Adrenal gland (tissue), 5 donors: ENCODE results near the gene FAAP100.

Source experiments
- POLR2A ChIP-seq, 2 donors: fragments of 450-650 bp; IDR thresholded peaks; one replicate each; pipeline ENCODE4 v1.6.1; 2017; ENCODE audit warnings: antibody characterized with exemption in 2 of 2, mild to moderate bottlenecking in 2 of 2, moderate library complexity in 1 of 2
- TF ChIP-seq, protein P1 (sequence below), 6 experiments: fragments of 450-650 bp in 4 of 6; fragments of 200-600 bp in 2 of 6; sonication (generic) in 1 of 6; IDR thresholded peaks; 1 replicate in 5 of 6; 2 replicates in 1 of 6; pipeline versions ENCODE4 v1.5.1 to v1.8.0; 2016 to 2021; ENCODE audit warnings: antibody characterized with exemption in 6 of 6, mild to moderate bottlenecking in 2 of 6, moderate library complexity in 1 of 6
- donor health status: DM: no; HTN: no; CAD: no.

DNA sequence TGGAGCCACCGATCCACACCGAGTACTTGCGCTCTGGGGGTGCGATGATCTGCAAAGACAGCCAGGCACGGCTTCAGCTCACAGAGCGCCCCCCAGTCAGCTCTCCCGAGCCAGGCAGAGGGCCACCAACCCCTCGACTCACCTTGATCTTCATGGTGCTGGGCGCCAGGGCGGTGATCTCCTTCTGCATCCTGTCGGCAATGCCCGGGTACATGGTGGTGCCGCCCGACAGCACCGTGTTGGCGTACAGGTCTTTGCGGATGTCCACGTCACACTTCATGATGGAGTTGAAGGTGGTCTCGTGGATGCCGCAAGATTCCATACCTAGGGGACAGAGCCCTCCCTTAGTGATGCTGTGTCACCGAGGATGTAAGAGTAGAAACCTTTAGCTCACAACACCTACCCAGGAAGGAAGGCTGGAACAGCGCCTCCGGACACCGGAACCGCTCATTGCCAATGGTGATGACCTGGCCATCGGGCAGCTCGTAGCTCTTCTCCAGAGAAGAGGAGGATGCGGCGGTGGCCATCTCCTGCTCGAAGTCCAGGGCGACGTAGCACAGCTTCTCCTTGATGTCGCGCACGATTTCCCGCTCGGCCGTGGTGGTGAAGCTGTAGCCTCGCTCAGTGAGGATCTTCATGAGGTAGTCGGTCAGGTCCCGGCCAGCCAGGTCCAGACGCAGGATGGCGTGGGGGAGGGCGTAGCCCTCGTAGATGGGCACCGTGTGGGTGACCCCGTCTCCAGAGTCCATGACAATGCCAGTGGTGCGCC lies 41.2 kb downstream of the FAAP100 start:
- TF ChIP-seq, protein P1, sequence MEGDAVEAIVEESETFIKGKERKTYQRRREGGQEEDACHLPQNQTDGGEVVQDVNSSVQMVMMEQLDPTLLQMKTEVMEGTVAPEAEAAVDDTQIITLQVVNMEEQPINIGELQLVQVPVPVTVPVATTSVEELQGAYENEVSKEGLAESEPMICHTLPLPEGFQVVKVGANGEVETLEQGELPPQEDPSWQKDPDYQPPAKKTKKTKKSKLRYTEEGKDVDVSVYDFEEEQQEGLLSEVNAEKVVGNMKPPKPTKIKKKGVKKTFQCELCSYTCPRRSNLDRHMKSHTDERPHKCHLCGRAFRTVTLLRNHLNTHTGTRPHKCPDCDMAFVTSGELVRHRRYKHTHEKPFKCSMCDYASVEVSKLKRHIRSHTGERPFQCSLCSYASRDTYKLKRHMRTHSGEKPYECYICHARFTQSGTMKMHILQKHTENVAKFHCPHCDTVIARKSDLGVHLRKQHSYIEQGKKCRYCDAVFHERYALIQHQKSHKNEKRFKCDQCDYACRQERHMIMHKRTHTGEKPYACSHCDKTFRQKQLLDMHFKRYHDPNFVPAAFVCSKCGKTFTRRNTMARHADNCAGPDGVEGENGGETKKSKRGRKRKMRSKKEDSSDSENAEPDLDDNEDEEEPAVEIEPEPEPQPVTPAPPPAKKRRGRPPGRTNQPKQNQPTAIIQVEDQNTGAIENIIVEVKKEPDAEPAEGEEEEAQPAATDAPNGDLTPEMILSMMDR (IDR thresholded peaks at IDR 0.05): no peak
- TF ChIP-seq POLR2A (IDR thresholded peaks at IDR 0.05): no peak
